ENCODE measurements around the gene PRELID2. TPM values are rescaled to one million over a fixed set of nuclear protein-coding genes. Genes with fewer than 3 reads are reported as not detected.
"Not testable (repeated sequence)": the region's sequence is repeated elsewhere in the genome, so short reads cannot be mapped to it uniquely, and the experiment has no call there.

The PRELID2 gene
- total RNA-seq, 1 experiment from 2014 or later, result 4.1 TPM

DNA sequence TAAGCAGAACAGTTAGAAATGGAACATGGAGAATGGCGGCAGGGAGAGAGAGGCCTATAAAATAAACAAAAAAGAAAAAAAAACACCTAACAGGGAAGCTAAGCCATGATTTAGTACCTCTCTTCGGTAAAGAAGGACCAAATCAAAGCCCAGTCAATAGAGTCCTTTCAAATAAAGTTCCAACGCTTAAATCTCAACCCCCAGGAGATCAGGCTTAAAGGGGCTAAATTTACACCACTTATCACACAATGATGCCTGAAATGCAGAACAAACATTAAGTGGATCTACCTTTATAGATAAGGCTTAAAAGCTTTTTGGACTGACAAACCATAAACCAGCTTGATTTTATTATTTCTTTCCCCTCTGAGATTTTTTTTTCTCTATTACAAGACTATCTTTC, 66.3 kb downstream of the PRELID2 start:
- Histone ChIP-seq H3K27me3 (ENCODE audit: control insufficient read depth, insufficient read depth, low read length) (no peaks in the 10 kb centered on the region), H3K4me3 (ENCODE audit: insufficient read depth, low read depth, low read length) (no peak overlapping the region), H3K36me3 (replicated peaks; ENCODE audit: control insufficient read depth, insufficient read depth, low read length) (no peaks in the 10 kb centered on the region; the same call in 1 of the 2 replicates)
- no peak for DNase-seq

- no peak overlapping the region for H3K4me3 ChIP-seq (ENCODE audit: insufficient read depth, low read depth, low read length)
- H3K27me3 ChIP-seq (ENCODE audit: control insufficient read depth, insufficient read depth, low read length), result no peaks in the 10 kb centered on the region
- DNase-seq, result no peak
- H3K36me3 ChIP-seq (replicated peaks; ENCODE audit: control insufficient read depth, insufficient read depth, low read length), result no peaks in the 10 kb centered on the region; the same call in 1 of the 2 replicates
Measured at GRCh38 chr5:145764325-145764724, 70.8 kb downstream of the PRELID2 start.

DNA sequence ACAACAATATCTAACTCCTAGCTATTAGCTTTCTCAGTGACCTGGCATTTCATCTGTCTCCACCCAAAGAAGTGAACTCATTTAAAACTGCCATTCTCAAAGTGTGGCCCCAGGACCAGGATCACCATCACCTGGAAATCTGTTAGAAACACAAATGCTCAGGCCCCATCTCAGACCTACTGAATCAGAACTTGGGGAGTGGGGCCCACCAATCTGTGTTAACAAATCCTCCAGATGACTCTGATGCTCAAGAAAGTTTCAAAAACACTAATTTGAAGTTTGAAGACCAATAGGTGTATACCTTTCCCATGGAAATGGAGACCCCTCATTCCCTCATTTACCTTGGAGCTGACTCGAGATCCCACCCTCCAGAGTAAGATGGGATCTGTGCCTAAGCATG, 72.3 kb downstream of the PRELID2 start:
- no peak for DNase-seq
- Histone ChIP-seq H3K4me3 (ENCODE audit: insufficient read depth, low read depth, low read length) (no peak overlapping the region), H3K36me3 (replicated peaks; ENCODE audit: control insufficient read depth, insufficient read depth, low read length) (no peaks in the 10 kb centered on the region), H3K27me3 (ENCODE audit: control insufficient read depth, insufficient read depth, low read length) (no peaks in the 10 kb centered on the region)

GRCh38 chr5:145761254-145761653, 73.9 kb downstream of the PRELID2 start:
- no peak for DNase-seq
- no peak overlapping the region for H3K4me3 ChIP-seq (ENCODE audit: insufficient read depth, low read depth, low read length)
- H3K27me3 ChIP-seq (ENCODE audit: control insufficient read depth, insufficient read depth, low read length), result no peaks in the 10 kb centered on the region
- H3K36me3 ChIP-seq (replicated peaks; ENCODE audit: control insufficient read depth, insufficient read depth, low read length), result no peaks in the 10 kb centered on the region

DNA sequence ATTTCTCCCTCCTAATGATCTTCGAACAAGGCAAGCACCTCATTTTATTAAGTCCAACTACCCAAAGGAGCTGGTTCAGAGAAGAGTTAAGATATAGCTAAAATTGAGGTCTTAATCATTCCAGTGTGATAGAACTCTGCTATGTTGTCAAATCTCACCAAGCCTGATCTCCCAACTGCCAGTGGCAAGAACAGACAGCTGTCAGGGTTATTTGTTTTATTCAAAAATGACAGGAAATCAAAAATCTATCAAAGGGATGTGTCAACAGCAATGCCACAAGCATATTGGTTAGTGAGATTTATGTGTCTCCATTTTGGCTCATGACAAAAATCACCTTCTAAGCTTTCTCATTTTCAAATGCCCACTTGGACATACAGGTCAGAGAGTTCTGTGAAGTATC, 74.5 kb downstream of the PRELID2 start:
- Histone ChIP-seq H3K4me3 (ENCODE audit: insufficient read depth, low read depth, low read length) (no peak overlapping the region), H3K36me3 (replicated peaks; ENCODE audit: control insufficient read depth, insufficient read depth, low read length) (no peaks in the 10 kb centered on the region), H3K27me3 (ENCODE audit: control insufficient read depth, insufficient read depth, low read length) (no peaks in the 10 kb centered on the region)
- DNase-seq, result no peak

- Histone ChIP-seq H3K36me3 (replicated peaks; ENCODE audit: control insufficient read depth, insufficient read depth, low read length) (no peaks in the 10 kb centered on the region), H3K27me3 (ENCODE audit: control insufficient read depth, insufficient read depth, low read length) (no peaks in the 10 kb centered on the region), H3K4me3 (ENCODE audit: insufficient read depth, low read depth, low read length) (no peak overlapping the region)
- DNase-seq, result no peak
Measured at GRCh38 chr5:145752947-145753346, 82.2 kb downstream of the PRELID2 start.

DNA sequence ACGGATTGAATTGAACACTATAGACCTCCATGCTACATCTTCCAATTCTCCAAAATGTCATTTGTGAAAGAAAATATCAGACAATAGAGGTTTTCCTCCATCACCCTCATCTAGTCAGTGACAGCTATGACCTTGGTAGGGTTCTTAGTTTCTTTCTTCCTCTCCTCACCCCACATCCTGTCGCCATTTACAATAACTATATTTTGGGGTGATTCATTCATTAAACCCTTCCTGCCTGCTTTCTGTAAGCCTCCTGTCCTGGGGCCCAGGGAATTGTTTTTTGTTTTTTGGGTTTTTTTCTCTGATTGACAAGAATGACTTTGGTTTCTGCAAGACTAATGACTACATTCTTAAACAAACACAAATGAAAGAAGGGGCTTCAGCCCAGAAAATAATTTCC, 82.6 kb downstream of the PRELID2 start:
- H3K4me3 ChIP-seq (ENCODE audit: insufficient read depth, low read depth, low read length), result no peak overlapping the region
- no peaks in the 10 kb centered on the region for H3K27me3 ChIP-seq (ENCODE audit: control insufficient read depth, insufficient read depth, low read length)
- H3K36me3 ChIP-seq (replicated peaks; ENCODE audit: control insufficient read depth, insufficient read depth, low read length), result no peaks in the 10 kb centered on the region
- DNase-seq, result no peak

GRCh38 chr5:145750199-145750598, 84.9 kb downstream of the PRELID2 start:
- no peaks in the 10 kb centered on the region for H3K36me3 ChIP-seq (replicated peaks; ENCODE audit: control insufficient read depth, insufficient read depth, low read length)
- no peak for DNase-seq
- H3K27me3 ChIP-seq (ENCODE audit: control insufficient read depth, insufficient read depth, low read length), result no peaks in the 10 kb centered on the region
- no peak overlapping the region for H3K4me3 ChIP-seq (ENCODE audit: insufficient read depth, low read depth, low read length)

DNA sequence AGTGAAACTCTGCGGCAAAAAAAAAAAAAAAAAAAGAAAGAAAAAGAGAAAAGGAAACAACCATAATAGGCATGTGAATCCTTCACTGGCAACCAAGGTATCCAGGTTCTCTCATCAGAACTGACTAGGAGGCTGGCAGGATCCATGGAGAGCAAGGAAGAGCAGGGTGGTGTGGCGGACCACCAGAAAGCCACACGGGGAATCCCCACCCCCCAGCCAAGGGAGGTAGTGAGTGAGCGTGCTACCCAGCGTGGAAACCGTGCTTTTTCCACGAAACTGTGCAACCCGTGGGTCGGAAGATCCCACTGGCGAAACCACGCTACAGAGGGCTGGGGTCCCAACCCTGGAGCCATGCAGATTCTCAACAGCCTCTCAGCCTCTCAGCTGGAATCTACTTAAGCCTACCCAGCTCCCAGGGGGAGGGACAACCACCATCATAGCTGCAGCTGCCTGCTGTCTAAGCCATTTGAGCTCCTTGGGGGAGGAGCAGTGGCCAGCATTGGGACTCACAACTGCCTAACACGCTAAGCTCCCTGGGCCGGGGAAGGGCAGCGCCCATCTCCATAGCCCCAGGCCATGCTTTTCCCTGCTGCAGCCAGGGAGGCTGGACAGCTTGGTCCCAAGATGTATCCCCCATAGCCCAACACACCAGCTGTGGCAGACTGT, 91.6 kb downstream of the PRELID2 start:
- Histone ChIP-seq H3K4me3 (ENCODE audit: insufficient read depth, low read depth, low read length) (no peak overlapping the region), H3K36me3 (replicated peaks; ENCODE audit: control insufficient read depth, insufficient read depth, low read length) (no peaks in the 10 kb centered on the region), H3K27me3 (ENCODE audit: control insufficient read depth, insufficient read depth, low read length) (no peaks in the 10 kb centered on the region)
- DNase-seq, result no peak

GRCh38 chr5:145739843-145740242, 95.3 kb downstream of the PRELID2 start:
- no peak for DNase-seq
- no peaks in the 10 kb centered on the region for H3K27me3 ChIP-seq (ENCODE audit: control insufficient read depth, insufficient read depth, low read length)
- H3K4me3 ChIP-seq (ENCODE audit: insufficient read depth, low read depth, low read length), result no peak overlapping the region
- no peaks in the 10 kb centered on the region for H3K36me3 ChIP-seq (replicated peaks; ENCODE audit: control insufficient read depth, insufficient read depth, low read length)

GRCh38 chr5:145738227-145738626, 96.9 kb downstream of the PRELID2 start:
- no peaks in the 10 kb centered on the region for H3K36me3 ChIP-seq (replicated peaks; ENCODE audit: control insufficient read depth, insufficient read depth, low read length)
- no peak for DNase-seq

DNA sequence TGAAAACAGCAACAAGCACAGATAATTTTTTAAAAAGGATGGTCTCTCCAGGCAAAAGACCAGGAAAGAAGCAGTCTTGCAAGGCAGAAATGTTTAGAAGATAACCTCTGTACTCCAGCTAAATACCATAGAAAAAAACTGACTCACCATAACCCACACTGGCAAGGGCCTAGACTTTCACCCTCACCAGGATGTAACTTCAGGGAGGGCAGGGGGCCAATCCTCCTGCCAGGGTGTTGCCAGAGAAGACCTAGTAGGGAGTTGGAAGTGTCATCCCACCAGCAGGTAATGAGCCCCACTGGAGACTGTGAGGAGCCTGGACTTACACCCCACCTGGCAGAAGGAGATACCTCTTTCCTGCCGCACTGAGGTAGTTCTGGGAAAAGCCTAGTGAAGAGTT, 97.6 kb downstream of the PRELID2 start:
- DNase-seq, result no peak

More at GRCh38 chr5:145738227-145738626, 96.9 kb downstream of the PRELID2 start:
- H3K27me3 ChIP-seq (ENCODE audit: control insufficient read depth, insufficient read depth, low read length), result no peaks in the 10 kb centered on the region
- no peak overlapping the region for H3K4me3 ChIP-seq (ENCODE audit: insufficient read depth, low read depth, low read length)

GRCh38 chr5:145729956-145730355, 105.2 kb downstream of the PRELID2 start:
- DNase-seq; H3K36me3 ChIP-seq (replicated peaks; ENCODE audit: control insufficient read depth, insufficient read depth, low read length); H3K27me3 ChIP-seq (ENCODE audit: control insufficient read depth, insufficient read depth, low read length); H3K4me3 ChIP-seq (ENCODE audit: insufficient read depth, low read depth, low read length): not testable (repeated sequence)

More for the DNA sequence above, 97.6 kb downstream of the PRELID2 start:
- H3K36me3 ChIP-seq (replicated peaks; ENCODE audit: control insufficient read depth, insufficient read depth, low read length), result no peaks in the 10 kb centered on the region
- no peaks in the 10 kb centered on the region for H3K27me3 ChIP-seq (ENCODE audit: control insufficient read depth, insufficient read depth, low read length)
- no peak overlapping the region for H3K4me3 ChIP-seq (ENCODE audit: insufficient read depth, low read depth, low read length)

- no peak for DNase-seq
- Histone ChIP-seq H3K4me3 (ENCODE audit: insufficient read depth, low read depth, low read length) (no peak overlapping the region), H3K36me3 (replicated peaks; ENCODE audit: control insufficient read depth, insufficient read depth, low read length) (no peaks in the 10 kb centered on the region), H3K27me3 (ENCODE audit: control insufficient read depth, insufficient read depth, low read length) (no peaks in the 10 kb centered on the region)
Measured at GRCh38 chr5:145723516-145723915, 111.6 kb downstream of the PRELID2 start.

DNA sequence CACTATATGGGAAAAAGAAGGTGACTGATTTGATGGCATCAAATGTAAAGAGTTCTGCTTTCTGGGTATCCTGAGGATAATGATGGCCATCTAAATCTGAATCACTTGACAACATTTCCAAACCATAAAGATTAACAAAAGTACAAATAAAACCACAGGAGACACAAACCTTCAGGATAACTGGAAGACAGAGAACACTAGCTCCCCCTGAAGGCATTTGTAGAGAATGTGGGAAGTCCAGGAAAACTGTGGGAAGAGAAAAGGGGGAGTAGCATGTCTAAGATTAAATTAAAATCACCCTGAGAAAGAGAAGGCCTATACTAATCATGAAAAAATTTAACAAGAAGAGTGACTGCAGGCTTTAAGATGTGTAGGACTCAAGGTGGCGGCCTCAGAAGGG, 116.2 kb downstream of the PRELID2 start:
- DNase-seq, result no peak

GRCh38 chr5:145715412-145715811, 119.7 kb downstream of the PRELID2 start:
- DNase-seq, result no peak
- Histone ChIP-seq H3K27me3 (ENCODE audit: control insufficient read depth, insufficient read depth, low read length) (no peaks in the 10 kb centered on the region), H3K4me3 (ENCODE audit: insufficient read depth, low read depth, low read length) (no peak overlapping the region), H3K36me3 (replicated peaks; ENCODE audit: control insufficient read depth, insufficient read depth, low read length) (no peaks in the 10 kb centered on the region)

More for the DNA sequence above, 116.2 kb downstream of the PRELID2 start:
- Histone ChIP-seq H3K27me3 (ENCODE audit: control insufficient read depth, insufficient read depth, low read length) (no peaks in the 10 kb centered on the region), H3K36me3 (replicated peaks; ENCODE audit: control insufficient read depth, insufficient read depth, low read length) (no peaks in the 10 kb centered on the region), H3K4me3 (ENCODE audit: insufficient read depth, low read depth, low read length) (no peak overlapping the region)
